HG03139 (cell line): ENCODE measurements around the gene HRH2.
"Not testable (repeated sequence)": the region's sequence is repeated elsewhere in the genome, so short reads cannot be mapped to it uniquely, and the experiment has no call there.

ENCODE experiments used
- ATAC-seq: cut with Tn5 transposase; IDR thresholded peaks from one replicate; pipeline ENCODE4 v1.9.1; 2021; ENCODE audit not compliant: unreplicated experiment

HRH2 gene, protein sequence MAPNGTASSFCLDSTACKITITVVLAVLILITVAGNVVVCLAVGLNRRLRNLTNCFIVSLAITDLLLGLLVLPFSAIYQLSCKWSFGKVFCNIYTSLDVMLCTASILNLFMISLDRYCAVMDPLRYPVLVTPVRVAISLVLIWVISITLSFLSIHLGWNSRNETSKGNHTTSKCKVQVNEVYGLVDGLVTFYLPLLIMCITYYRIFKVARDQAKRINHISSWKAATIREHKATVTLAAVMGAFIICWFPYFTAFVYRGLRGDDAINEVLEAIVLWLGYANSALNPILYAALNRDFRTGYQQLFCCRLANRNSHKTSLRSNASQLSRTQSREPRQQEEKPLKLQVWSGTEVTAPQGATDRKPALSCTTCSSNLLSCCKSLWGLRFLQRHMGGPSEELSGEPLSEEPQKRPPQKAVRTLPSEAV

DNA sequence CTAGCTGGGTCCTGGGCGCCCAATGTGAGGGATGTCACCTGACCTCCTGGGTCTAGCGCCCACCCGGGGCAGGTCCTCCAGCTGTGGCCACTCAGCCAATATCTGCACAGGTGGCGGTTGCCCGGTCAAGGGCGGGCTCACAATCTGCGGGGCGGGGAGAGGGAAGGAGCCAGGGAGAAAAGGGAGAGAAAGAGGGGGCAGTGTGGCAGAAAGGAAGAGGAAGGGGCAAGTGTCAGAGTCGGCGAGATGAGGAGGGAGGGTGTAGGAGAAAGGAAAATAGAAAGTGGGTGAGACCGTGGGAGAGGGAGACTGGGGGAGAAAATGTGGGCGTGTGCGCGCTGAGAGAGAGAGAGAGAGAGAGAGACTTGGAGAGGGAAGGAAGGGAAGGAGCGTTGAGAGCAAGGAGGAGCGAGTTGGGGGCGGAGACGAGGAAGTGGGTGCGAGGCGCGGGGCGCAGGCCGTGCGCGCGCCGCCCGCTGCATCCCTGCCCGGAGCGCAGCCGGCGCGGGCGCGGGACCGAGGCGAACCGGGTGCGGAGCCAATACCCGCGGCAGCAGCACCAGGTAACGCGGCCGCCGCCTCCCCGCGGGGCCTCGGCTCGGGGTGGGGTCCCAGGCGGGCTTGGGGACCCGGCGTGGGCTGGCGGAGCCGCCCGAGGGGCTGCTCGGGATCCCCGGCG lies at the start of gene HRH2:
TSS of gene HRH2 (plus strand) at position 479 of the 679 bp plus-strand sequence. CDS start 25,163 bp downstream, outside the sequence.
- ATAC-seq, result no peak

DNA sequence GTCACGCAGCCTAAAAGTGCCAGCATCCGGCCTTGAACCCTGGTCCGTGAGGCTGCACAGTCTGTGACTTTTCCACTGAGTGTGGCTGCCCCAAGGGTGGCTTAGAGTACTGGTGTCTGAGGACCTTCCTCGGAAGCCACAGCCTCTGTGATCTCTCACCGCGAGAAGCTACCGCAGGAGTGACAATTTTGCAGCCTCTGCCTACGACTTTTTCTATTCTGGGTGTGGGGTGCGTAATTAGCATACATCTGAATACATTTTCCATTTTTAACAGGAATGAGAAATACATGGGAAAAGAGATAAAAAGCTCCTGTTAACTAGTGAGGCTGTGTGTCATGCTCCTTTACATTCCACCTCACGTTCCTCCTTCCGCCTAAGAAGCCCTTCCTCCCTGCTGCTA lies 48.3 kb upstream of the HRH2 start:
- ATAC-seq, result no peak

DNA sequence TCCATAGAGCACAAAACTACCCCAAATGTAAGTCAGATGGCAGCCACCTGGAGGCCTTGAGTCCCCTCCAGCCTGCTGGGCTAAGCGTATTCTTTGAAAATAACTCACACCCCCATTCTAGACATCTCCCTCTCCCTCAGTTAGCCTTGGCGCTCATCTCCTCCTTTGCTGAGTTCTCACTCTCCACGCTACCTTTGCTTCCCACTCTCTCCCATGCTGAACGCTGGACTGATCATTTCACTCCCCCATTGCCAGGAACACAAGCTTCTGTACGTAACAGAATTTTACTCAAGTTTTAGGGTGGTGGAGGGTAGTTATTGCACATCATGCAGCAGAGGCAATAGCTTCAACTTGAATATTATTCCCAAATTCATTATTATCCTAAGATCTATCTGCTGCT lies 47.5 kb upstream of the HRH2 start:
- no peak for ATAC-seq

DNA sequence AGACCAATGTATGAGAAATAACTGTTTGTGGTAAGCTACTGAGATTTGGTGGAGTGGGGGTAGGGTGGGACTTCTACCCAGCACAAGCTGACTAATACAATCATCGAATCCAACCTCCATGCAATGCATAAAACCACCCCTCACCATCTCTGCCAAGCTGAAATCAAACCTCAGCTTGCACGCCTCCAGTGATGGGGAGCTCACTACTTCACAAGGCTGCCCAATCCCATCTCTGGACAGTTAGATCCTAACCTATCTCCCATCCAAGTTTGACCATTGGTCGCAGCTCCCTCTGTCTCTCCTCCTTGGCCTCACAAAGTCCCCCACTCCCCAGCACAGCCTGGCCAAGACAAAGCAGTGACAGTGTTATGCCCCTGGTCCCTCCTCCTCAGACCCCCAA lies 47.0 kb upstream of the HRH2 start:
- no peak for ATAC-seq

DNA sequence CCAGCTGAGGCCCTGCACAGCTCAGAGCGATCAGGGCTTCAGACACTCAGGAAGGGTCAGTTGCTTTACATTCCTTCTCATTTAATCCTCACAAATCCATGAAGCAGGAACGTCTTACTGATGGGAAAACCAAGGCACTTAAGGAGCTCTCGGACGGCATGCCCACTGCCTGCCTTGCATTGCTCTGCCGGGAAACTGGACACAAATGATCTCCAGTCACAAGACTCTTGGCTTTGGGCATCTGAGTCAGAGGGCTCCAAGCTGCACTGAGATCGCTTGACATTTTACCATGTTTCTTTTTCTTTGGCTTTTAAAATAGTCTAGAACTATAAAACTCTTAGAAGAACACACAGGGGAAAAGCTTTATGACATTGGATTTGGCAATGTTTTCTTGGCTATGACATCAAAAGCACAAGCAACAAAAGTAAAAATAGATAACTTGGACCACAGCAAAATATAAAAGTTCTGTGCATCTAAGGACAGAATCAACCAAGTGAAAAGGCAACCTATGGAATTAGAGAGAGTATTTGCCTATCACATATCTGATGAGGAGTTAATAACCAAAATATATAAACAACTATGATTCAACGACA lies 43.6 kb upstream of the HRH2 start:
- ATAC-seq, result no peak

DNA sequence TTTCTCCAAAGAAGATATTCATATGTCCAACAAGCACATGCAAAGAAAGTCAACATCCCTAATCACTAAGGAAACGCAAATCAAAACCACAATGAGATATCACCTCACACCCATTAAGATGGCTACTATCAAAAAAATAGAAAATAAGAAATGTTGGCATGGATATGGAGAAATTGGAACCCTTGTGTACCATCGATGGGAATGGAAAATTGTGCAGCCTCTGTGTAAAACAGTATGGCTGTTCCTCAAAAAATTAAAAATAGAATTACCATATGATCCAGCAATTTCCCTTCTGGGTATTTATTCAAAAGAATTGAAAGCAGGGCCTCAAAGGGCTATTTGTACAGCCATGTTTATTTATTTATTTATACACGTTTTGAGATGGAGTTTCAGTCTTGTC lies 43.0 kb upstream of the HRH2 start:
- no peak for ATAC-seq

DNA sequence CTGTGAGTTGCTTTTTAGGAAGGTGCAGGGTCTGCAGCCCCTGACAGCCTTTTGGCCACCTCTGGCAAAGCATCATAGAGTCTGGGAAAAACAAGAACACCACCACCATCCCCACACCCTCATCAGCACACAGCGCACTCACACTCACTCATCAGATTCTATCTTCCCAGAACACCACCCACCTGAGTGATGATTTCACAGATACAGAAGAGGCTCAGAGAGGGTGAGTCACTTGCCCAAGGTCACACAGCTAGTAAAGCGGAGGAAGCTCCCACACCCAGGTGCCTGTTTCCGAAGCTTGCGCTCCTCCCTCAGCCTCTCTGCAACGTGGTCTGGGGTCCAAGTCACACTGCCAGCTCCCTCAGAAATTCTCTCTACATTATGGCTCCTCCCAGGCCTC lies 41.8 kb upstream of the HRH2 start:
- ATAC-seq, result no peak

DNA sequence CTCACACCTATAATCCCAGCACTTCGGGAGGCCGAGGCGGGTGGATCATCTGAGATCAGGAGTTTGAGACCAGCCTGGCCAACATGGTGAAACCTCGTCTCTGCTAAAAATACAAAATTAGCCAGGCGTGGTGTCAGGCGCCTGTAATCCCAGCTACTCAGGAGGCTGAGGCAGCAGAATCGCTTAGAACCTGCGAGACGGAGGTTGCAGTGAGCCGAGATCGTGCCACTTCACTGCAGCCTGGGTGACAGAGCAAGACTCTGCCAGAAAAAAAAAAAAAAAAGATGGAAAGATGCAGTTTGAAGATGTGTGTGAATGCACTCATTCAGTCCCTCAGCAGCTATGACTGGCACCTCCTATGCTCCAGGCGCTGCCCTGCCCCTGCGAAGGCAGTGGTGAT lies 41.3 kb upstream of the HRH2 start:
- ATAC-seq, result not testable (repeated sequence)

DNA sequence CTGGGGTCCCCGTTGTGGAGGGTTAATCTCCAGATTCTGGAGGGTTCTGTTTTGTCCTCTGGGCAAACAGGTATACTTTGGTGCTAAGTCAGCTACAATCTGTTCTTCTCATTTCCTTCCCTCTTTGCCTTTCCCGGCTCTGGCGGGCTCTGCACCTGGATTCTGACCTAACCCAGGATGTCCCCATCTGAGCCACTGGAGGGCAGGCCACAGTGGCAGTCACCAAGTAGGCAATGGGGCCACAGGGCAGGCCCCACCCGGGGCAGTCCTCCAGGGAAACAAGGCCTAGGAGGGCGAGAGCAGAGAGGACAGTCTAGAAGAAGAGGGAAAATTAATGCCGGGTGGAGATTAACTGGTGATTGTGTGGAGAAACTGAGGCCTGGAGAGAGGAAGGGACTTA lies 40.4 kb upstream of the HRH2 start:
- ATAC-seq, result no peak

DNA sequence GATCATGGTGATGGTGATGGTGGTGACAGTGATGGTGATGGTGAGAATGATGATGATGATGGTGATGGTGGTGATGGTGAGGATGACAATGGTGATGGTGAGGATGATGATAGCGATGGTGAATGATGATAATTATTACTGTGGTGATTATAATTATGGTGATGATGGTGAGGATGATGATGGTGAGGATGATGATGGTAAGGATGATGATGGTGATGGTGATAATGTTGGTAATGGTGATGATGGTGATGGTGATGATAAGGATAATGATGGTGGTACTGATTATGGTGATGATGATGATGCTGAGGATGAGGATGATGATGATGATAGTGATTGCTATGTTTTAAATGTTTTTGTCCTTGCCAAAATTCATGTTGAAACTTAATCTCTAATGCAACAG lies 37.3 kb upstream of the HRH2 start:
- ATAC-seq, result no peak

DNA sequence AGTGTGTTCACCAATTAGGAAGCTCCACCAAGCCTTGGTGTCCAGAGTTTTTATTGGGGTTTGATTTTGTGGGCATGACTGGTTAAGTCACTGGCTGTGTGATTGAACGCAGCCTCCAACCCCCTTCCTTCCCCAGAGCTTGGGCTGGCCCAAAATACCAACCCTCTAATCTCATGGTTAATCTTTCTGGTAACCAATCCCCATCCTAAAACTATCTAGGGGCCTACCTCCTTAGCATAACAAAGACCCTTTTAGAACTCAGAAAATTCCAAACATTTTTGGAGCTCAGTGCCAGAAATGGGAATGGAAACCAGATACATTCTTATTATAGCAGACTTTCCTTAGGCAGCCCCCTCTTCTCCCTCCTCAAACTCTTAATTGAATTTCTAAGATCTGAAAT lies 35.9 kb upstream of the HRH2 start:
- ATAC-seq, result no peak

DNA sequence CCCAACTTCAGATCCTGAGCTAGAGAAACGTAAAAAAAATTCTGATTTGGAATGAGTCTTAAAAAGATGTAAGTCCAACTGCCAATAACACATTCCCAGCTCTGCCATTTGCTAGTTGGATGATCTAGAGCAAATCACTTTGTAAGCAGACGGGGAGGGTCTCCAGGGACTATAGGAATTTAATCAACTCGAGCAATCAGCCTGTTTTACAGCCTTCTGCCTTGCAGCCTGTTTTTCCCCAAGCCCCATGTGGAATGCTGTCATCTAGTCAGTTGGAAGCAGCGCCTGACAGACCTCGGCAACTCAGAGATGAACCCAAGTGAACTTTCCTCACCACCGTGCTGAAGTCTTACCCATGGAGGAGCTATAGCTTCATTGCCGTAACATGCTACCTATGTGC lies 34.8 kb upstream of the HRH2 start:
- ATAC-seq, result no peak

DNA sequence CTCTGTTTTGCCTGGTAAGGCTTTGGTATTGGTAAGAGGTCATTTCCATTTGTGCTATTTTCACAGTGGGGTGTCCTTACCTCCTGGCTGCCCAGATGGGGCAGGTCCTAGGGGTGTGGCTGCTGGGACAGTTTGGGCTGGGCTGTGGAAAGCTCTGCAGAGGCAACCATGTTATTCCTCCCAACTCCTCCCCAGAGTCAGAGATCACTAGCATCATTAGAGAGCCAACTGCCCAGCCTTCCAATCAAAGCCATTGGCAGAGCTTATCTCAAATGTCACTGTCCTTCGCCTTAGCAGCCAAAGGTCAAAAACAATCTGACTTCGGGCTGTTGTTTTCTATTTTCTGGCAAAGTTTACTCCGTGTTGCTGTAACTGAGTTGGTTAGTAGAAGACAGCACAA lies 33.6 kb upstream of the HRH2 start:
- no peak for ATAC-seq

DNA sequence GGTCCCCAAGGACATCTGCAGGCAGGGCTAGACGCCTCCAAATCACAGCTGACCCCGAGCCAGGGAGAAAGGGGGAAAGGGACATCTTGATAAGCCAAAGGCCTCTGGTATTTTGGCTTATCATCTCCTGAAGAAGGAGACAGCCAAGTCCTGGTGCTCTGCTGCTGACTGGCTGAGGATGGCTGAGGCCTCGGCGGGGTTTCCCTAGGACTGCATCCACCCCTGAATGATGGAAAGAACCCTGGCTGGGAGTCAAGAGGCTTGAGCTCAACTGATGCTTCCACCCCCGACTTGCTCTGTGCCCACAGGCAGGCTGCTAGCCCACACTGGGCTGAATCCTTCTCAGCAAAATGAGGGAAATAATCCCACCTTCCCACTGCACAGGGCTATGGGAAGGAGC lies 30.9 kb upstream of the HRH2 start:
- no peak for ATAC-seq

DNA sequence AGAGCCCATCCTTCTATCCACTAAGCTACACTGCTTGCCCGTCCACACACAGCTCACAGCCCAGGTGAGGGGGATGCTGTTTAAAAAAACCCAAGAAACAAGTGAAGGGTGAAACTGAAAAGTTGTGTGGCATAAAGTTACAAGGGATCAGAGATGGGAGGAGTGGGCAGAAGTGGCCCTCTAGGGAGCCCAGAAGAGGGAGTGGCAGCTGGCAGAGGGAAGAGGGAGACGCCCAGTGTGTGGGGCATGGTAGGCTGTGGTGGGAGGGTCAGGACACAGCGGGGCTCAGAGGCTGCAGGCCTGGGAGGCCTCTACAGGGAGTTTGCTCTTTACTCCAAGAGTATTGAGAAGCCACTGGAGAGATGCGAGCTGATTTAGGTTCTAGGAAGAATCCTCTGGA lies 30.1 kb upstream of the HRH2 start:
- ATAC-seq, result no peak

DNA sequence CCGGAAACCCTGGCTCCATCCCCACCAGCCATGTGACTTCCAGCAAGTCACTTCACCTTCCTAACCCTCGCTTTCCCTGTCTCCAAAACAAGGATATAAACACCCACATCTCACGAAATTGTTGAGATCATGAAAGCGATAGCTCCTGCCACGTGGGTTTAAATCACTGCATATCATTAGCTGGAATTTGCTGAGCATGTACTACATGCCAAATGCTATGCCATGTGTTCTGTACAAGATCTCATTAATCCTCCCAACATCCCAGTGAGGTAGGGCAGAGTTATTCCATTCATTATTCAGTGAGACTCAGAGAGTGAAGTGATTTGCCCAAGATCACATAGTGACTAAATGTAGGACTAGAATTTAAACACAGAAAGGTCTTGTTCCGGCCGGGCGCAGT lies 29.2 kb upstream of the HRH2 start:
- ATAC-seq, result no peak

DNA sequence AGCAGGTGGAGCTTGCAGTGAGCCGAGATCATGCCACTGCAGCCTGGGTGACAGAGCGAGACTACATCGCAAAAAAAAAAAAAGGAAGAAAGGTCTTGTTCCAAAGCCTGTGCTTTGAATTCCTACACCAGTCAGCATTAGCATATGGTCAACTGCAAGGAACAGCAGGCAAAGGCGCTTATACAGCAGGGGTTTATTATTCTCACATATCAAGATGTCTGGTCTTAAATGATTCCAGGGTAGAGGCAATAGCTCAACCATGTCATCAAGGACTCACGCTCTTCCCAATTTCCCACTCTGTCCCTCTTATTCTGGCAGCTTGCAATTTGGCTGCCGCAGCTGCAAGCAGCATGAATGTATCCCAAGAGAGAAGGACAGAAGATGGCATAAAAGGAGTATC lies 28.6 kb upstream of the HRH2 start:
- no peak for ATAC-seq

DNA sequence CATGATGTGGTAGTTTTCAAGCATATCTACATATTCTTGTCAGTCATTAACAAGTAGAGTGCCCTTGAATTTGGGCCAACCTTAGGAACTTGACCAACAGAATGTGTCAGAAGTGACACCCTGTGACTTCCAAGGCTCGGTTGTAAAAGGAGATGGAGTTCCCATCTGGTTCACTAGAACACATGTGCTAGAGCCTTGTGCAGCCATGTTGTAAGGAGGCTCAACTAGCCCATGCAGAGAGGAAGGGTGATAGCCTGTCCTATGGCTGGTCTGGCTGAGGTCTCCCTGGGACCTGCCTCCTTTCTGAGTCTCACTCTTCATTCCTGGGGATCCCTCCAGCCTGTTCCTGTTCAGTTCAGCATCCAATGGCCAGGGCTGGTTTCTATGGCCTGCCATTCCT lies 28.1 kb upstream of the HRH2 start:
- no peak for ATAC-seq

DNA sequence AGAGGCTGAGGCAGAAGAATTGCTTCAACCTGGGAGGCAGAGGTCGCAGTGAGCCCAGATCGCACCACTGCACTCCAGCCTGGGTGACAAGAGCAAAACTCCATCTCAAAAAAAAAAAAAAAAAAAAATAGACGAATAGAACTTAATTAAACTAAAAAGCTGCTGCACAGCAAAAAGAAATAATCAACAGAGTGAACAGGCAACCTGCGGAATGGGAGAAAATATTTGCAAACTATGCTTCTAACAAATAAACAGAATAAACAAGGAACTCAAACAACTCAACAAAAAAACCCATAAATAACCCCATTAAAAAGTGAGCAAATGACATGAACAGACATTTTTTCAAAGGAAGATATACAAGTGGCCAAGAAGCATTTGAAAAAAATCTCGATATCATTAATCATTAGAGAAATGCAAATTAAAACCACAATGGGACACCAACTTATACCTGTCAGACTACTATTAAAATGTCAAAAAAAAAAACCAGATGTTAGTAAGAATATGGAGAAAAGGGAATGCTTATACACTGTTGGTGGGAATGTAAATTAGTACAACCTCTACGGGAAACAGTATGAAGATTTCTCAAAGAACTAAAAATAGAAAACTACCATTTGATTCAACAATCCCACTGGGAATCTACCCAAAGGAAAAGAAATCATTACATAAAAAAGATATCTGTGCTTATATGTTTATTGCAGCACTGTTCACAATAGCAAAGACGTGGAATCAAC lies 21.9 kb upstream of the HRH2 start:
- no peak for ATAC-seq

DNA sequence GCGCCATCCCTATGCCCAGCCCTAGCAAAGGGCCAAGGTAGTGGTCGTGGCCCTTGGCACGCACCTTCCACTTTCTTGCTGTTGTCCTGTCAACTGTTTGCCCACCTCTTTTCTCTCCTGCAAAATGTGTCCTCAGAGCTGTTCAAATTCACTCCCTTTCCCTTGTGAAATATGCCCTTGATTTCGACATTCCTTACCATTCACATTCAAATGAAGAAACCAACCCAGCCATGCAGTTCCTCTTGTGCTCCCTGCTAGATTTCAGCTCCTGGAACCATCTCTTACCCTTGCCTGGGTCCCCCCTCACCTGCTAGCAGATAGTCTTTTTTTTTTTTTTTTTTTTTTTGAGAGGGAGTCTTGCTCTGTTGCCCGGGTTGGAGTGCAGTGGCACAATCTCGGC lies 19.6 kb upstream of the HRH2 start:
- no peak for ATAC-seq

DNA sequence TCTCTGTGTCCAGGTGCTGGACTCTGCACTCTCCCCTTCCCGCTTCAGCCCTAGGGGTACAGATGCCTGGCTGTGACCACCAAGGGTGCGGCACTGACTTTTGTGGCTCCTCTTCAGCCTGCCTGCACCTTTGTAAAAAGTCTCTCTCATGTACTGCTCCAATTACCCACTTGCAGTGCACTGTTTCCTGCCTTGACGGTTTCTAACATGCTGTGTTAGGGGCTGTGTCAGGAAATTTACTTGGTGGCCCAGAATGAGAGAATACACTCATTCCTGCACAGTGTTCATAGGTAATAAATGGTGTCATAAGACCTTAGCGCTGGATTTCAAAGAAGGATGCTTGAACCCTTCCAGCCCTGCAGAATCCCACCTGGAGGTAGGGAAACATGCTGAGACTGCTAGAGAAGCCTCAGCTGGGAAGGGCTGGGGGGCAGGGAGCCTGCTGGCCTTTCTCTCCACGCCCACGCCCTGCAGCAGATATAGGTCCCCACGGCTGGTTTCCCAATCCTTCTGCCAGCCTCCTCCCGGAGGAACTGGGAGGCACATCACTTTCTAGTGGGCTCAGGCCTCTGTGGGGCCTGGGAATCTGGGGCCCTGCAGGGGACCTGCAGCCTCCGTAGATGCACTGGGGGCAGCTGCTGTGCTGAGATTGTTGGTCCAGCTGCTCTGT lies 17.6 kb upstream of the HRH2 start:
- no peak for ATAC-seq
